ENCODE data around the gene ADAMTSL2.
A peak's percentile ranks its signal among the peaks of the same experiment; 100 is the strongest.

The ADAMTSL2 gene

GRCh38 chr9:133534346-133535291 is at the start of gene ADAMTSL2:
Gene ADAMTSL2, plus strand, starts transcription at chr9:133534704. Its CDS starts 2,009 bp downstream, at chr9:133536713.
- peak; percentile 23 for DNase-seq

- no peak for DNase-seq
Measured at GRCh38 chr9:133485531-133486260, 48.8 kb upstream of the ADAMTSL2 start.

- no peak for DNase-seq
Measured at GRCh38 chr9:133487331-133487725, 47.2 kb upstream of the ADAMTSL2 start.

- DNase-seq: no peak
Measured at GRCh38 chr9:133488686-133489252, 45.7 kb upstream of the ADAMTSL2 start.

GRCh38 chr9:133489253-133490190 is 45.0 kb upstream of the ADAMTSL2 start:
- no peak for DNase-seq

- no peak for DNase-seq
Measured at GRCh38 chr9:133490201-133490681, 44.3 kb upstream of the ADAMTSL2 start.

- no peak for DNase-seq
Measured at GRCh38 chr9:133490865-133491655, 43.4 kb upstream of the ADAMTSL2 start.

- DNase-seq: no peak
Measured at GRCh38 chr9:133491656-133491925, 42.9 kb upstream of the ADAMTSL2 start.

GRCh38 chr9:133492061-133493021 is 42.2 kb upstream of the ADAMTSL2 start:
- DNase-seq: no peak

- DNase-seq: no peak
Measured at GRCh38 chr9:133493428-133493827, 41.1 kb upstream of the ADAMTSL2 start.

- no peak for DNase-seq
Measured at GRCh38 chr9:133493845-133494540, 40.5 kb upstream of the ADAMTSL2 start.

- DNase-seq: no peak
Measured at GRCh38 chr9:133494636-133495326, 39.7 kb upstream of the ADAMTSL2 start.

GRCh38 chr9:133495327-133496293 is 38.9 kb upstream of the ADAMTSL2 start:
- DNase-seq: no peak

GRCh38 chr9:133496861-133497842 is 37.4 kb upstream of the ADAMTSL2 start:
- no peak for DNase-seq

- no peak for DNase-seq
Measured at GRCh38 chr9:133499132-133499891, 35.2 kb upstream of the ADAMTSL2 start.

- DNase-seq: no peak
Measured at GRCh38 chr9:133499892-133500270, 34.6 kb upstream of the ADAMTSL2 start.
